ENCODE measurements around the gene HACD4.

- TF ChIP-seq, protein P1, sequence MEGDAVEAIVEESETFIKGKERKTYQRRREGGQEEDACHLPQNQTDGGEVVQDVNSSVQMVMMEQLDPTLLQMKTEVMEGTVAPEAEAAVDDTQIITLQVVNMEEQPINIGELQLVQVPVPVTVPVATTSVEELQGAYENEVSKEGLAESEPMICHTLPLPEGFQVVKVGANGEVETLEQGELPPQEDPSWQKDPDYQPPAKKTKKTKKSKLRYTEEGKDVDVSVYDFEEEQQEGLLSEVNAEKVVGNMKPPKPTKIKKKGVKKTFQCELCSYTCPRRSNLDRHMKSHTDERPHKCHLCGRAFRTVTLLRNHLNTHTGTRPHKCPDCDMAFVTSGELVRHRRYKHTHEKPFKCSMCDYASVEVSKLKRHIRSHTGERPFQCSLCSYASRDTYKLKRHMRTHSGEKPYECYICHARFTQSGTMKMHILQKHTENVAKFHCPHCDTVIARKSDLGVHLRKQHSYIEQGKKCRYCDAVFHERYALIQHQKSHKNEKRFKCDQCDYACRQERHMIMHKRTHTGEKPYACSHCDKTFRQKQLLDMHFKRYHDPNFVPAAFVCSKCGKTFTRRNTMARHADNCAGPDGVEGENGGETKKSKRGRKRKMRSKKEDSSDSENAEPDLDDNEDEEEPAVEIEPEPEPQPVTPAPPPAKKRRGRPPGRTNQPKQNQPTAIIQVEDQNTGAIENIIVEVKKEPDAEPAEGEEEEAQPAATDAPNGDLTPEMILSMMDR (IDR thresholded peaks at IDR 0.05): no peak
- no peak for TF ChIP-seq POLR2A (IDR thresholded peaks at IDR 0.05)
Measured at GRCh38 chr9:21075484-21075883, 44.0 kb upstream of the HACD4 start.
